GM10248 (cell line): ENCODE measurements around the gene CARD14.
"Not testable (repeated sequence)": the region's sequence is repeated elsewhere in the genome, so short reads cannot be mapped to it uniquely, and the experiment has no call there.

Experiments used
- CTCF ChIA-PET: fragments of 300-600 bp; sonication (Branson Sonifier 250); formaldehyde crosslinking; extraction: SDS; loops from one replicate; lab custom pipeline; 2021; ENCODE audit warnings: antibody characterized with exemption; lab: Yijun Ruan, JAX
- POLR2A ChIA-PET: fragments of 350-650 bp; sonication (Branson Sonifier 250); formaldehyde crosslinking; extraction: SDS; loops from one replicate; lab custom pipeline; 2020; ENCODE audit warnings: antibody characterized with exemption; lab: Yijun Ruan, JAX
- DNase-seq: peaks from one replicate; pipeline ENCODE4 v3.0.0; 2012; ENCODE audit errors: extremely low spot score
- CTCF ChIP-seq: IDR thresholded peaks from 2 replicates; pipeline ENCODE4 v1.5.1; 2012; ENCODE audit warnings: mild to moderate bottlenecking, low read depth; ENCODE audit errors: extremely low read depth, missing control alignments, control extremely low read depth

CARD14 gene

GRCh38 chr17:80236911-80237310 is 67.1 kb downstream of the CARD14 start:
- DNase-seq: no peak
- CTCF ChIA-PET: interaction anchor here (0.9 to 2.7 kb wide), 3 partner anchors 9 to 30 kb away, joined by 3 to 8 read pairs (median 3); no protein-coding TSS in a partner anchor
- POLR2A ChIA-PET: no interaction called here

GRCh38 chr17:80237386-80237785 is 67.6 kb downstream of the CARD14 start:
- no peak for TF ChIP-seq CTCF
- ChIA-PET POLR2A (no interaction called here), CTCF (interaction anchor here (0.9 to 2.7 kb wide), 3 partner anchors 10 to 30 kb away, joined by 3 to 8 read pairs (median 3); no protein-coding TSS in a partner anchor)
- DNase-seq: no peak

More at GRCh38 chr17:80236911-80237310, 67.1 kb downstream of the CARD14 start:
- no peak for TF ChIP-seq CTCF

GRCh38 chr17:80242505-80242904 is 72.7 kb downstream of the CARD14 start:
- DNase-seq: no peak
- POLR2A ChIA-PET: no interaction called here

GRCh38 chr17:80243526-80244433 is 74.0 kb downstream of the CARD14 start:
- TF ChIP-seq CTCF: no peak
- CTCF ChIA-PET: interaction anchor here (1.7 kb wide), 1 partner anchor 9 kb away, joined by 4 read pairs; no protein-coding TSS in a partner anchor
- no peak for DNase-seq
- POLR2A ChIA-PET: interaction anchor here (0.6 kb wide), 2 partner anchors 19 to 22 kb away, joined by 4 to 6 read pairs; no protein-coding TSS in a partner anchor

More at GRCh38 chr17:80242505-80242904, 72.7 kb downstream of the CARD14 start:
- CTCF ChIA-PET: interaction anchor here (1.7 kb wide), 1 partner anchor 10 kb away, joined by 4 read pairs; no protein-coding TSS in a partner anchor
- TF ChIP-seq CTCF: no peak

- DNase-seq, CTCF ChIA-PET: not testable (repeated sequence)
- POLR2A ChIA-PET: interaction anchor here (0.6 kb wide), 2 partner anchors 18 to 22 kb away, joined by 4 to 6 read pairs; no protein-coding TSS in a partner anchor
Measured at GRCh38 chr17:80244448-80244847, 74.6 kb downstream of the CARD14 start.

- DNase-seq: no peak
- no peak for TF ChIP-seq CTCF
- ChIA-PET CTCF (no interaction called here), POLR2A (interaction anchor here (0.6 kb wide), 2 partner anchors 18 to 23 kb away, joined by 4 to 6 read pairs; no protein-coding TSS in a partner anchor)
Measured at GRCh38 chr17:80244871-80245509, 75.2 kb downstream of the CARD14 start.
